ENCODE results near the gene PDXP.
"Not testable (repeated sequence)": the region's sequence is repeated elsewhere in the genome, so short reads cannot be mapped to it uniquely, and the experiment has no call there.

PDXP gene, protein sequence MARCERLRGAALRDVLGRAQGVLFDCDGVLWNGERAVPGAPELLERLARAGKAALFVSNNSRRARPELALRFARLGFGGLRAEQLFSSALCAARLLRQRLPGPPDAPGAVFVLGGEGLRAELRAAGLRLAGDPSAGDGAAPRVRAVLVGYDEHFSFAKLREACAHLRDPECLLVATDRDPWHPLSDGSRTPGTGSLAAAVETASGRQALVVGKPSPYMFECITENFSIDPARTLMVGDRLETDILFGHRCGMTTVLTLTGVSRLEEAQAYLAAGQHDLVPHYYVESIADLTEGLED

GRCh38 chr22:37658133-37659065, at the start of gene PDXP:
Gene PDXP (plus strand): TSS chr22:37658723. CDS start chr22:37658783, 60 bp downstream.
- peak; percentile 97 for DNase-seq (ENCODE audit: low spot score)
- TF ChIP-seq, protein P1, sequence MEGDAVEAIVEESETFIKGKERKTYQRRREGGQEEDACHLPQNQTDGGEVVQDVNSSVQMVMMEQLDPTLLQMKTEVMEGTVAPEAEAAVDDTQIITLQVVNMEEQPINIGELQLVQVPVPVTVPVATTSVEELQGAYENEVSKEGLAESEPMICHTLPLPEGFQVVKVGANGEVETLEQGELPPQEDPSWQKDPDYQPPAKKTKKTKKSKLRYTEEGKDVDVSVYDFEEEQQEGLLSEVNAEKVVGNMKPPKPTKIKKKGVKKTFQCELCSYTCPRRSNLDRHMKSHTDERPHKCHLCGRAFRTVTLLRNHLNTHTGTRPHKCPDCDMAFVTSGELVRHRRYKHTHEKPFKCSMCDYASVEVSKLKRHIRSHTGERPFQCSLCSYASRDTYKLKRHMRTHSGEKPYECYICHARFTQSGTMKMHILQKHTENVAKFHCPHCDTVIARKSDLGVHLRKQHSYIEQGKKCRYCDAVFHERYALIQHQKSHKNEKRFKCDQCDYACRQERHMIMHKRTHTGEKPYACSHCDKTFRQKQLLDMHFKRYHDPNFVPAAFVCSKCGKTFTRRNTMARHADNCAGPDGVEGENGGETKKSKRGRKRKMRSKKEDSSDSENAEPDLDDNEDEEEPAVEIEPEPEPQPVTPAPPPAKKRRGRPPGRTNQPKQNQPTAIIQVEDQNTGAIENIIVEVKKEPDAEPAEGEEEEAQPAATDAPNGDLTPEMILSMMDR (IDR thresholded peaks at IDR 0.05; ENCODE audit: borderline replicate concordance, control extremely low read depth, extremely low read depth, insufficient read depth, missing control alignments), result no peak
- in situ Hi-C loops (cut with MboI; ENCODE audit: low sequenced_read_pairs, unreplicated experiment), result no loop called here

- DNase-seq (ENCODE audit: low spot score), result peak; percentile 74
- TF ChIP-seq, protein P1 (IDR thresholded peaks at IDR 0.05; ENCODE audit: borderline replicate concordance, control extremely low read depth, extremely low read depth, insufficient read depth, missing control alignments), result no peak
- in situ Hi-C loops (cut with MboI; ENCODE audit: low sequenced_read_pairs, unreplicated experiment), result no loop called here
These were observed 49.0 kb upstream of the PDXP start for GRCh38 chr22:37609240-37610152.

DNA sequence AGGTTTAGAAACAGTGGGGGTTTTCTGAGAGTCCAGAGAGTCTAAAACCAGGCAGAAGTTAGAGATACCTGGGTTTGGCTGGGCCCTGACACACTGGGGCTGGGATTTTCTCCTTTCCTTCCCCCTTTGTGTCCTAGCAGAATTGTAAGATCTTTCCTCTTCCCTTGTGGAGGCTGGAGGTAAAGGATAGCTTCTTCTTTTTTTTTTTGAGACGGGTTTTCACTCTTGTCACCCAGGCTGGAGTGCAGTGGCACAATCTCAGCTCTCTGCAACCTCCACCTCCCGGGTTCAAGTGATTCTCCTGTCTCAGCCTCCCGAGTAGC, 48.4 kb upstream of the PDXP start:
- in situ Hi-C loops (cut with MboI; ENCODE audit: low sequenced_read_pairs, unreplicated experiment); DNase-seq (ENCODE audit: low spot score): not testable (repeated sequence)

GRCh38 chr22:37610480-37611129, 47.9 kb upstream of the PDXP start:
- TF ChIP-seq, protein P1 (IDR thresholded peaks at IDR 0.05; ENCODE audit: borderline replicate concordance, control extremely low read depth, extremely low read depth, insufficient read depth, missing control alignments), result no peak
- in situ Hi-C loops (cut with MboI; ENCODE audit: low sequenced_read_pairs, unreplicated experiment), result no loop called here
- DNase-seq (ENCODE audit: low spot score), result no peak

DNA sequence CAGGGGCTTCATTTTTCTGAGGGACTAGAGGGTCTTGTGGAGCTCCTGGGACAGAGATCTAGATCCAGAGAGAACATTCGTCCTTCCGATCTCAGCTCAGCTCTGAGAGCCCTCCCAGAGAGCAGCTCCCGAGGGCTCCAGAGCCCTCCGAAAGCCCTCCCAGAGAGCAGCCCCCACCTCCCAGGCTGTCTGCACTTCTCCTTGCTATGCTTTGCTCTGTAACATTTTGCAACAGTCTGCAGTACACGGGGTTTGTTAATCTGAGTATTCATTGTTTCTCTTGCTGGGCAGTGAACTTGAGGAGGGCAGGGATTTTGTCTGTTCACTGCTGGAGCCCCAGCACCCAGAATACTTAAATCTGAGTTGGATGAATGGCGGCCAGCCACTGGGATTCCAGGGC, 47.3 kb upstream of the PDXP start:
- in situ Hi-C loops (cut with MboI; ENCODE audit: low sequenced_read_pairs, unreplicated experiment), result no loop called here
- TF ChIP-seq, protein P1 (IDR thresholded peaks at IDR 0.05; ENCODE audit: borderline replicate concordance, control extremely low read depth, extremely low read depth, insufficient read depth, missing control alignments), result no peak
- DNase-seq (ENCODE audit: low spot score), result no peak

GRCh38 chr22:37616201-37617083, 42.1 kb upstream of the PDXP start:
- TF ChIP-seq, protein P1 (IDR thresholded peaks at IDR 0.05; ENCODE audit: borderline replicate concordance, control extremely low read depth, extremely low read depth, insufficient read depth, missing control alignments), result no peak
- DNase-seq (ENCODE audit: low spot score), result no peak
- in situ Hi-C loops (cut with MboI; ENCODE audit: low sequenced_read_pairs, unreplicated experiment), result no loop called here

All from GM13976 (cell line).